ENCODE measurements around the gene ZBTB42.
A peak's percentile ranks its signal among the peaks of the same experiment; 100 is the strongest.

The ZBTB42 gene

DNA sequence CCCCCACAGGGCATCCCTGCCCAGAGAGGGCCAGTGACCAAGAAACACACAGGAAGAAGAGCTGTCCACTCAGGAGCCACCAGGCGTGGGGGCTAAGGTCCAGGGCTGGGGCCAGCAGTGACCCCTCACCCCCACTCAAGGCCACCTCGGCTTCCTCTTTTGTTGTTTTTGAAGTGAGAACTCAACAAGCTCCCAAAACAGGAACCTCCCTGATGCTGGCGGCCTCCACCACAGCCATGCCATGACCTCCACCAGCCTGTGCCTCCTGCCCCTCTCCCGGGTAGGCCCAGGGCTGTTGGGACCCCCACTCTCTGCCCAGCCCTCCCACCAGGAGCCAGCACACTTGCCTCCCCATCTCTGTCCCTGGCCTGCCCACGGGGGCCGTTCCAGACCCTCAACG, 13.2 kb upstream of the ZBTB42 start:
- H3K4me3 ChIP-seq (ENCODE audit: low read depth, low read length): no peak overlapping the region
- no peaks in the 10 kb centered on the region for H3K4me1 ChIP-seq (ENCODE audit: control insufficient read depth, insufficient read depth, low read length)
- H3K9me3 ChIP-seq (ENCODE audit: control insufficient read depth, insufficient read depth, low read length): no peaks in the 10 kb centered on the region
- H3K27me3 ChIP-seq (ENCODE audit: control insufficient read depth, insufficient read depth, low read length): no peaks in the 10 kb centered on the region
- peaks cover 19% of the 10 kb centered on the region for H3K36me3 ChIP-seq (ENCODE audit: control insufficient read depth, insufficient read depth, low read length)
- no peak overlapping the region for H3K9ac ChIP-seq (ENCODE audit: low read depth, low read length)

DNA sequence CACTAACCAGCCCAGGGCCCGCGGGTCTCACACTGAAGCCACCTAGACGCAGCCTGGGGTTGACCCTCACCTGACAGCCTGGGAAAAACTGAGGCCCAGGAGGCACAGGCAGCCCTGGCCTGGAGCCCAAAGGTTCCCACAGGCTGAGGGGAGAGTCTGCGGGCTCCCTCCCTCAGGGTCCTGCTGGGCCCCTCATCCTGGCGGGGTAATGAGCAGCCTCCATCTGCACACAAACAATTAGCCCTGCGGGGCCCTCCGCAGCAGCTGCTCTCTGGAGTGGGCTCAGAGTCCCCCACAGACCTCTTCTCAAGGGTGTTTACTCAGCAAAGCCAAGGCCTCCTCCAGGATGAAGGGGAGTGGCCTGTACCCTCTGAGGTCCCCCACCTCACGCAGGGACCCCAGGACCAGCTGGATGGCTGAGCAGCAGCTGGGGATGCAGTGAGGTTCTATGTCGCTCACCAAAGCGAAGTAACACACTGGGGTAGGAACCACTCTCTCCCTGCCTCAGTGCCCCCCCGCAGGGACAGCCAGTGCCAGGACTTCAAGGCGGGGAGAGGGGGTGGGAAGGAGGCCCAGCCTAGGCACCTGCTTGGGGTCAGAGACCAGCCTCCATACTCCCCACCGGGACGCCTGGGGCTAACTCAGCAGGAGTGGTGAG, 12.6 kb upstream of the ZBTB42 start:
- Histone ChIP-seq H3K9me3 (ENCODE audit: control insufficient read depth, insufficient read depth, low read length) (no peaks in the 10 kb centered on the region), H3K4me1 (ENCODE audit: control insufficient read depth, insufficient read depth, low read length) (peaks cover 4% of the 10 kb centered on the region), H3K9ac (ENCODE audit: low read depth, low read length) (peak overlapping the region; percentile 37), H3K36me3 (ENCODE audit: control insufficient read depth, insufficient read depth, low read length) (peaks cover 19% of the 10 kb centered on the region), H3K27me3 (ENCODE audit: control insufficient read depth, insufficient read depth, low read length) (no peaks in the 10 kb centered on the region), H3K4me3 (ENCODE audit: low read depth, low read length) (no peak overlapping the region)

DNA sequence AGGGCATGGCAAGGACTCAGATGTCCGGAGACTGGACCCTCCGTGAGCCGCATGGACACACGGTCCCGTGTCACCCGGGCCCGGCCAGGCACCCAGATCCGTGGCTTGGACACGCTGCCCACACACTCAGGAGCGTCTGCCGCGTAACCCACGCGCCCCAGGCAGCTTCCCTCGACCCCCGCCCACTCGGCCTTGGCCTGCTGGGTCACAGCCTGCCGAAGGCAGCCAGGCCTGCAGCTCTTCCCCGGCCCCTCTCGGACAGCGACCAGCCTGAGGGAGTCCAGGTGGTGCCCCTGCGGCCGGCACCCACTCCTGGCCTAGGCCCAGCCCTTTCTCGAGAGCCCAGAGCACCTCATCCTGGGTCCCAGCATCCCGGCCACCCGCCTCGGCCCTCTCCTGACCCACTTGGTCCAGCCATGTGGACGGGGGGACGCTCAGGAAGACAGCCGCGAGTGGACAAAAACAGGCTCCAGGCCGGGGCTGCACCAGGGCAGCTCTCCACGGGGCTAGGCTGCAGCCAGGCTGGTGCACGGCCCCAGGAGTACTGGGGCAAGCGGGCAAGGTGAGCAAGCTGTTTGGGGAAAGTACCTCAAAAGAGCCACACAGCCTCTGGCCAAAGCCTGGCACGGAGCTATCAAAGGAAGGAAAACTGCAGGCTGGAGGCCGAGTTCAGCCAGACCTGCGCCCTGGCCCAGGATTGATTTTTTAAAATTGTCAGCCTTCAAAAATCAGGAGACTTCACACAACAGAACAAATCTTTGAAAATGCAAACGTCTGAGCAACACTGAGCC, 11.8 kb upstream of the ZBTB42 start:
- Histone ChIP-seq H3K27me3 (ENCODE audit: control insufficient read depth, insufficient read depth, low read length) (no peaks in the 10 kb centered on the region), H3K36me3 (ENCODE audit: control insufficient read depth, insufficient read depth, low read length) (peaks cover 19% of the 10 kb centered on the region), H3K4me3 (ENCODE audit: low read depth, low read length) (no peak overlapping the region), H3K9ac (ENCODE audit: low read depth, low read length) (no peak overlapping the region), H3K4me1 (ENCODE audit: control insufficient read depth, insufficient read depth, low read length) (peaks cover 10% of the 10 kb centered on the region), H3K9me3 (ENCODE audit: control insufficient read depth, insufficient read depth, low read length) (no peaks in the 10 kb centered on the region)

- no peak overlapping the region for H3K9ac ChIP-seq (ENCODE audit: low read depth, low read length)
- peaks cover 10% of the 10 kb centered on the region for H3K4me1 ChIP-seq (ENCODE audit: control insufficient read depth, insufficient read depth, low read length)
- H3K27me3 ChIP-seq (ENCODE audit: control insufficient read depth, insufficient read depth, low read length): no peaks in the 10 kb centered on the region
- H3K36me3 ChIP-seq (ENCODE audit: control insufficient read depth, insufficient read depth, low read length): peaks cover 19% of the 10 kb centered on the region
- H3K4me3 ChIP-seq (ENCODE audit: low read depth, low read length): no peak overlapping the region
- no peaks in the 10 kb centered on the region for H3K9me3 ChIP-seq (ENCODE audit: control insufficient read depth, insufficient read depth, low read length)
Observed at GRCh38 chr14:104789752-104790743, 10.9 kb upstream of the ZBTB42 start.

GRCh38 chr14:104791425-104791824, 9.5 kb upstream of the ZBTB42 start:
- Histone ChIP-seq H3K36me3 (ENCODE audit: control insufficient read depth, insufficient read depth, low read length) (peaks cover 19% of the 10 kb centered on the region), H3K9me3 (ENCODE audit: control insufficient read depth, insufficient read depth, low read length) (no peaks in the 10 kb centered on the region), H3K4me1 (ENCODE audit: control insufficient read depth, insufficient read depth, low read length) (peaks cover 13% of the 10 kb centered on the region), H3K27me3 (ENCODE audit: control insufficient read depth, insufficient read depth, low read length) (peaks cover 4% of the 10 kb centered on the region), H3K4me3 (ENCODE audit: low read depth, low read length) (no peak overlapping the region), H3K9ac (ENCODE audit: low read depth, low read length) (no peak overlapping the region)

- Histone ChIP-seq H3K4me3 (ENCODE audit: low read depth, low read length) (no peak overlapping the region), H3K4me1 (ENCODE audit: control insufficient read depth, insufficient read depth, low read length) (peaks cover 15% of the 10 kb centered on the region), H3K27me3 (ENCODE audit: control insufficient read depth, insufficient read depth, low read length) (peaks cover 12% of the 10 kb centered on the region), H3K9me3 (ENCODE audit: control insufficient read depth, insufficient read depth, low read length) (no peaks in the 10 kb centered on the region), H3K36me3 (ENCODE audit: control insufficient read depth, insufficient read depth, low read length) (peaks cover 15% of the 10 kb centered on the region), H3K9ac (ENCODE audit: low read depth, low read length) (no peak overlapping the region)
Observed at GRCh38 chr14:104792101-104792884, 8.6 kb upstream of the ZBTB42 start.

GRCh38 chr14:104792945-104793702, 7.8 kb upstream of the ZBTB42 start:
- Histone ChIP-seq H3K9me3 (ENCODE audit: control insufficient read depth, insufficient read depth, low read length) (no peaks in the 10 kb centered on the region), H3K36me3 (ENCODE audit: control insufficient read depth, insufficient read depth, low read length) (peaks cover 15% of the 10 kb centered on the region), H3K4me1 (ENCODE audit: control insufficient read depth, insufficient read depth, low read length) (peaks cover 16% of the 10 kb centered on the region), H3K27me3 (ENCODE audit: control insufficient read depth, insufficient read depth, low read length) (peaks cover 20% of the 10 kb centered on the region), H3K4me3 (ENCODE audit: low read depth, low read length) (peak overlapping the region; percentile 64), H3K9ac (ENCODE audit: low read depth, low read length) (no peak overlapping the region)

- Histone ChIP-seq H3K4me3 (ENCODE audit: low read depth, low read length) (peak overlapping the region; percentile 64), H3K9ac (ENCODE audit: low read depth, low read length) (peak overlapping the region; percentile 50), H3K36me3 (ENCODE audit: control insufficient read depth, insufficient read depth, low read length) (peaks cover 15% of the 10 kb centered on the region), H3K27me3 (ENCODE audit: control insufficient read depth, insufficient read depth, low read length) (peaks cover 25% of the 10 kb centered on the region), H3K4me1 (ENCODE audit: control insufficient read depth, insufficient read depth, low read length) (peaks cover 16% of the 10 kb centered on the region), H3K9me3 (ENCODE audit: control insufficient read depth, insufficient read depth, low read length) (no peaks in the 10 kb centered on the region)
Observed at GRCh38 chr14:104793703-104793959, 7.3 kb upstream of the ZBTB42 start.

- H3K27me3 ChIP-seq (ENCODE audit: control insufficient read depth, insufficient read depth, low read length): peaks cover 30% of the 10 kb centered on the region
- H3K4me1 ChIP-seq (ENCODE audit: control insufficient read depth, insufficient read depth, low read length): peaks cover 16% of the 10 kb centered on the region
- peaks cover 15% of the 10 kb centered on the region for H3K36me3 ChIP-seq (ENCODE audit: control insufficient read depth, insufficient read depth, low read length)
- no peaks in the 10 kb centered on the region for H3K9me3 ChIP-seq (ENCODE audit: control insufficient read depth, insufficient read depth, low read length)
- H3K4me3 ChIP-seq (ENCODE audit: low read depth, low read length): peak overlapping the region; percentile 64
- H3K9ac ChIP-seq (ENCODE audit: low read depth, low read length): peak overlapping the region; percentile 50
Observed at GRCh38 chr14:104794099-104794498, 6.8 kb upstream of the ZBTB42 start.

DNA sequence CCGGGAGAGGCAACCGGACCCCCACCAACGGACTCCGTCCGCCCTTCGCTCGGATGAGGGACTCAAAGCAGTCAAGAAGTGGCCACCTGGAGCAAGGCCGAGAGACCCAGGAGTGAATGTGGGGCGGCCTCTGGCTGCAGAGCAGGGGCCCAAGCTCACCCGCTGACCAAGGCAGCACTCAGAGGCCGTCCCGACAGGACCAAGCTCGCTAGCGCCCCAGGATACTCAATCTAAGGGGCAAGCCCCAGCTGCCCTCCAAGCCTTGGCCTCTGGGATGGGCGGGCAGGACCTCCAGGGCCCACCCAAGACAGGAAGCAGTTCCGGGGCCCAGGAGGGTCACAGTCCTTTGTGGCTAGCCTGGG, 6.3 kb upstream of the ZBTB42 start:
- Histone ChIP-seq H3K9ac (ENCODE audit: low read depth, low read length) (no peak overlapping the region), H3K4me3 (ENCODE audit: low read depth, low read length) (peak overlapping the region; percentile 64), H3K36me3 (ENCODE audit: control insufficient read depth, insufficient read depth, low read length) (peaks cover 14% of the 10 kb centered on the region), H3K27me3 (ENCODE audit: control insufficient read depth, insufficient read depth, low read length) (peaks cover 34% of the 10 kb centered on the region), H3K4me1 (ENCODE audit: control insufficient read depth, insufficient read depth, low read length) (peaks cover 20% of the 10 kb centered on the region), H3K9me3 (ENCODE audit: control insufficient read depth, insufficient read depth, low read length) (no peaks in the 10 kb centered on the region)
